OCI-LY3 (cell line): ENCODE data around the gene BPIFB6.

Source experiments
- CTCF ChIP-seq: fragments of 200-600, 300-600 bp; sonication (generic); IDR thresholded peaks from 2 replicates; pipeline ENCODE4 v1.5.1; 2014; ENCODE audit warnings: antibody characterized with exemption, low read length, low read depth
- EZH2phosphoT487 ChIP-seq: fragments of 200-600 bp; shearing (Covaris generic); IDR thresholded peaks from 2 replicates; pipeline ENCODE4 v1.6.1; 2018; ENCODE audit warnings: antibody characterized with exemption, mixed run types, low read depth

GRCh38 chr20:33038243-33038642 is 6.8 kb downstream of the BPIFB6 start:
- TF ChIP-seq CTCF (no peak), EZH2phosphoT487 (no peak)
